ENCODE data around the gene SORBS1. TPM values are rescaled to one million over a fixed set of nuclear protein-coding genes. Genes with fewer than 3 reads are reported as not detected.

The SORBS1 gene
- total RNA-seq, 2 donors from 2014 or later, result 16.7 to 17.9 TPM

GRCh38 chr10:95306318-95306650 is 254.9 kb downstream of the SORBS1 start:
- Mint-ChIP-seq H3K36me3 (ENCODE audit: low read depth) (no peaks in the 10 kb centered on the region), H3K27ac (peak overlapping the region; percentile 89)
- whole genome bisulfite sequencing, 2 experiments (ENCODE audit: insufficient coverage in 1 of 2, insufficient read length in 1 of 2), result 93 to 100% methylated on average over 3 of the region's 3 CpGs

DNA sequence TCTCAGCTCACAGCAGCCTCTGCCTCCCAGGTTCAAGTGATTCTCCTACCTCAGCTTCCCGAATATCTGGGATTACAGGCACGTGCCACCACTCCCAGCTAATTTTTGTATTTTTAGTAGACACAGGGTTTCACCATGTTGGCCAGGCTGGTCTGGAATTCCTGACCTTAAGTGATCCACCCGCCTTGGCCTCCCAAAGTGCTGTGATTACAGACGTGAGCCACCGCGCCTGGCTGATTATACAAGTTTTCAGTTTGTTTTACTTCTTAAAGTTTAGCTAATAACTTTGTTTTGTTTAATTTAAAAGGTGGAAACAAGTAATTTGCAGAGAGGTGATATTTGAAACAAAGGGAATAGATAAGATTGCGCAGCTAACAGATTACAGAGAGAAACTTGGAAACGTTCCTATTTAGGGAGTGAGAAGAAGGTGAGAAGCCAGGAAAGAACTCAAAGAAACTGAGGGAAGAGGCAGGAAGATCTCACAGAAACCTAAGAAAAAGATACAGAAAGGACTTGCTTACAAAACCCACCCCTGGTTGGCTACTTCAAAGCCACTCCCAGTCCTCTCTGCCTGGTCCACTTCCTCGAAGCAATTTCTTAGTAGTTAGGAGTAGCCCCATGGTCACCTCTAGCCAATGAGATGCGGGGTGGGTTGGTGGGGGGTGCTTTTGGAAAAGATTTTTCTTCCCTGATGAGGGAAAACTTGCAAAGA is 255.4 kb downstream of the SORBS1 start:
- no peak overlapping the region for H3K27ac ChIP-seq (ENCODE audit: low read depth, low read length)
- Mint-ChIP-seq H3K9me3 (no peaks in the 10 kb centered on the region), H3K27me3 (ENCODE audit: insufficient read depth) (peaks cover 3% of the 10 kb centered on the region), H3K27ac (peak overlapping the region; percentile 89), H3K4me1 (peaks cover 45% of the 10 kb centered on the region), H3K36me3 (ENCODE audit: low read depth) (no peaks in the 10 kb centered on the region), H3K4me3 (peak overlapping the region; percentile 21)
- peaks cover 34% of the 10 kb centered on the region for H3K4me1 ChIP-seq (ENCODE audit: control insufficient read depth, insufficient read depth, low read length)
- TF ChIP-seq, protein P1, sequence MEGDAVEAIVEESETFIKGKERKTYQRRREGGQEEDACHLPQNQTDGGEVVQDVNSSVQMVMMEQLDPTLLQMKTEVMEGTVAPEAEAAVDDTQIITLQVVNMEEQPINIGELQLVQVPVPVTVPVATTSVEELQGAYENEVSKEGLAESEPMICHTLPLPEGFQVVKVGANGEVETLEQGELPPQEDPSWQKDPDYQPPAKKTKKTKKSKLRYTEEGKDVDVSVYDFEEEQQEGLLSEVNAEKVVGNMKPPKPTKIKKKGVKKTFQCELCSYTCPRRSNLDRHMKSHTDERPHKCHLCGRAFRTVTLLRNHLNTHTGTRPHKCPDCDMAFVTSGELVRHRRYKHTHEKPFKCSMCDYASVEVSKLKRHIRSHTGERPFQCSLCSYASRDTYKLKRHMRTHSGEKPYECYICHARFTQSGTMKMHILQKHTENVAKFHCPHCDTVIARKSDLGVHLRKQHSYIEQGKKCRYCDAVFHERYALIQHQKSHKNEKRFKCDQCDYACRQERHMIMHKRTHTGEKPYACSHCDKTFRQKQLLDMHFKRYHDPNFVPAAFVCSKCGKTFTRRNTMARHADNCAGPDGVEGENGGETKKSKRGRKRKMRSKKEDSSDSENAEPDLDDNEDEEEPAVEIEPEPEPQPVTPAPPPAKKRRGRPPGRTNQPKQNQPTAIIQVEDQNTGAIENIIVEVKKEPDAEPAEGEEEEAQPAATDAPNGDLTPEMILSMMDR (conservative IDR thresholded peaks at IDR 0.05), result no peak
- H3K36me3 ChIP-seq (ENCODE audit: control insufficient read depth, insufficient read depth, low read length), result no peaks in the 10 kb centered on the region
- DNase-seq, result peak; percentile 74
- 34 to 61% methylated on average over 8 to 10 of the region's 10 CpGs for WGBS, 2 experiments (ENCODE audit: insufficient coverage in 1 of 2, insufficient read length in 1 of 2)
- H3K9ac ChIP-seq (ENCODE audit: extremely low read depth, low read length, poor library complexity, severe bottlenecking), result no peak overlapping the region
- peak overlapping the region; percentile 52 for H3K4me3 ChIP-seq (ENCODE audit: low read length)
- H3K9me3 ChIP-seq (ENCODE audit: control insufficient read depth, low read length), result no peaks in the 10 kb centered on the region
- no peaks in the 10 kb centered on the region for H3K27me3 ChIP-seq (ENCODE audit: control insufficient read depth, insufficient read depth, low read length, poor library complexity, severe bottlenecking)

More at GRCh38 chr10:95306318-95306650, 254.9 kb downstream of the SORBS1 start:
- TF ChIP-seq, protein P1 (conservative IDR thresholded peaks at IDR 0.05), result no peak
- Histone ChIP-seq H3K27me3 (ENCODE audit: control insufficient read depth, insufficient read depth, low read length, poor library complexity, severe bottlenecking) (no peaks in the 10 kb centered on the region), H3K9me3 (ENCODE audit: control insufficient read depth, low read length) (no peaks in the 10 kb centered on the region), H3K36me3 (ENCODE audit: control insufficient read depth, insufficient read depth, low read length) (no peaks in the 10 kb centered on the region), H3K4me3 (ENCODE audit: low read length) (no peak overlapping the region), H3K9ac (ENCODE audit: extremely low read depth, low read length, poor library complexity, severe bottlenecking) (no peak overlapping the region), H3K27ac (ENCODE audit: low read depth, low read length) (no peak overlapping the region), H3K4me1 (ENCODE audit: control insufficient read depth, insufficient read depth, low read length) (peaks cover 39% of the 10 kb centered on the region)
- Mint-ChIP-seq H3K9me3 (no peaks in the 10 kb centered on the region), H3K27me3 (ENCODE audit: insufficient read depth) (peaks cover 3% of the 10 kb centered on the region), H3K4me3 (no peak overlapping the region), H3K4me1 (peaks cover 49% of the 10 kb centered on the region)
- DNase-seq, result no peak

- TF ChIP-seq, protein P1 (conservative IDR thresholded peaks at IDR 0.05), result no peak
- Histone ChIP-seq H3K9ac (ENCODE audit: extremely low read depth, low read length, poor library complexity, severe bottlenecking) (no peak overlapping the region), H3K27me3 (ENCODE audit: control insufficient read depth, insufficient read depth, low read length, poor library complexity, severe bottlenecking) (no peaks in the 10 kb centered on the region), H3K4me3 (ENCODE audit: low read length) (peak overlapping the region; percentile 52), H3K27ac (ENCODE audit: low read depth, low read length) (no peak overlapping the region), H3K4me1 (ENCODE audit: control insufficient read depth, insufficient read depth, low read length) (peaks cover 28% of the 10 kb centered on the region), H3K9me3 (ENCODE audit: control insufficient read depth, low read length) (no peaks in the 10 kb centered on the region), H3K36me3 (ENCODE audit: control insufficient read depth, insufficient read depth, low read length) (no peaks in the 10 kb centered on the region)
- 55% methylated on average over 2 of the region's 2 CpGs; no CpG with 5 or more reads in 1 of the 2 experiments for WGBS, 2 experiments (ENCODE audit: insufficient coverage in 1 of 2, insufficient read length in 1 of 2)
- Mint-ChIP-seq H3K27me3 (ENCODE audit: insufficient read depth) (peaks cover 6% of the 10 kb centered on the region), H3K4me3 (no peak overlapping the region), H3K36me3 (ENCODE audit: low read depth) (no peaks in the 10 kb centered on the region), H3K4me1 (peaks cover 37% of the 10 kb centered on the region), H3K9me3 (no peaks in the 10 kb centered on the region), H3K27ac (no peak overlapping the region)
- DNase-seq, result no peak
Measured at GRCh38 chr10:95304976-95305375, 256.2 kb downstream of the SORBS1 start.

Measured in endodermal cell (in vitro differentiated cells).